Testis (tissue), 3 donors: Measurements from ENCODE around the gene MACROD2. TPM values are rescaled to one million over a fixed set of nuclear protein-coding genes. Genes with fewer than 3 reads are reported as not detected.

Experiments
- DNase-seq: peaks from one replicate; pipeline ENCODE4 v3.0.0-alpha.2; 2019
- H3K27ac ChIP-seq, 2 donors: fragments of 200-600 bp; sonication (generic); one replicate each; pipeline ENCODE4 v1.5.1; 2019
- H3K27me3 ChIP-seq: fragments of 200-600 bp; sonication (generic); one replicate; pipeline ENCODE4 v1.5.1; 2019
- H3K36me3 ChIP-seq: fragments of 200-600 bp; sonication (generic); one replicate; pipeline ENCODE4 v1.5.1; 2017; ENCODE audit warnings: low read depth; ENCODE audit errors: missing control alignments
- H3K4me1 ChIP-seq: fragments of 200-600 bp; sonication (generic); one replicate; pipeline ENCODE4 v1.5.1; 2019
- H3K4me3 ChIP-seq, 2 donors: fragments of 200-600 bp; sonication (generic); one replicate each; pipeline ENCODE4 v1.5.1; 2017 to 2019
- H3K9me3 ChIP-seq: fragments of 200-600 bp; sonication (generic); one replicate; pipeline ENCODE4 v1.5.1; 2017
- POLR2A ChIP-seq: fragments of 450-650 bp; IDR thresholded peaks from one replicate; pipeline ENCODE4 v1.6.1; 2017; ENCODE audit warnings: antibody characterized with exemption, mild to moderate bottlenecking, moderate library complexity
- WGBS, 2 donors: methylation state at CpG; one replicate each; pipeline ENCODE4 v1.1.5; 2018; 5-methylcytosine and 5-hydroxymethylcytosine counted together
- intact Hi-C: fragments of 100-400 bp; cut with DNase I; formaldehyde crosslinking; loops from one replicate; pipeline ENCODE4 v1.15.1; 2023; ENCODE audit warnings: low total_unique reads
- polyA plus RNA-seq: library from polyadenylated mRNA; stranded (reverse); fragments of 350-450 nt; fragmentation: Illumina TruSeq; extraction: RNeasy Lipid Tissue Mini Kit (QIAGEN cat#74804); gene quantifications from one replicate; pipeline ENCODE4 v1.2.3, GENCODE V29; 2014; ENCODE audit warnings: low read depth, low replicate concordance; ENCODE audit not compliant: insufficient read depth
- total RNA-seq, 2 donors: library from RNA; depleted of rRNA; stranded (reverse); fragments of >200 nt; gene quantifications; one replicate each; pipeline ENCODE4 v1.2.3, GENCODE V29; 2016
- TF ChIP-seq, protein P1 (sequence below), 3 experiments: fragments of 450-650 bp in 2 of 3; fragments of 200-600 bp in 1 of 3; sonication (generic) in 1 of 3; IDR thresholded peaks; one replicate each; pipeline ENCODE4 v1.5.1; 2016 to 2019; ENCODE audit warnings: antibody characterized with exemption in 3 of 3, mild to moderate bottlenecking in 2 of 3, moderate library complexity in 1 of 3

Gene MACROD2
- total and polyA plus RNA-seq, 3 donors from 2014 or later = 12.6 to 20.6 (median 16.8) TPM

DNA sequence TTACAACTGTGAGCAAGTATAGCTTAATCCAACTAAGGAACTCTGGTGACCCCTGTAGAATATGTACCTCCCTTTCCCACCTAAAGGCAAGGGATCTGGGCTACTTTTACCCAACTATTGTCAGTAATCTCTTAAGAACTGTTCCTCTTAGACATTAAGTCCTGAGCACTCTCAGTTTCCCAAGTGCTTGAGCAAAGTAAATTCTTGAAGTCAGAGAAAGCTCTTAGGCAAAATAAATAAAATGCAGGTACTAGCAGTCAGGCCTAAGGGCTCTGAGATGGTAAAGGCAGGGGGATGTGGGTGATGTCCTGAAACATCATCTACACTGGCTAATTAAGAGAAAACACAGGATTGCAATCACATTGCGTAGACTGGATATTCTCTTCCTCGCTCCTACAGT, 788.5 kb downstream of the MACROD2 start:
- Histone ChIP-seq H3K4me3 (no peak overlapping the region), H3K36me3 (no peaks in the 10 kb centered on the region), H3K27ac (no peak overlapping the region), H3K27me3 (no peaks in the 10 kb centered on the region), H3K9me3 (no peaks in the 10 kb centered on the region), H3K4me1 (no peaks in the 10 kb centered on the region)
- no peak for DNase-seq
- 95 to 98% methylated on average over 2 of the region's 2 CpGs for WGBS, 2 donors
- intact Hi-C loops = no loop called here
- TF ChIP-seq POLR2A = no peak
- TF ChIP-seq, protein P1, sequence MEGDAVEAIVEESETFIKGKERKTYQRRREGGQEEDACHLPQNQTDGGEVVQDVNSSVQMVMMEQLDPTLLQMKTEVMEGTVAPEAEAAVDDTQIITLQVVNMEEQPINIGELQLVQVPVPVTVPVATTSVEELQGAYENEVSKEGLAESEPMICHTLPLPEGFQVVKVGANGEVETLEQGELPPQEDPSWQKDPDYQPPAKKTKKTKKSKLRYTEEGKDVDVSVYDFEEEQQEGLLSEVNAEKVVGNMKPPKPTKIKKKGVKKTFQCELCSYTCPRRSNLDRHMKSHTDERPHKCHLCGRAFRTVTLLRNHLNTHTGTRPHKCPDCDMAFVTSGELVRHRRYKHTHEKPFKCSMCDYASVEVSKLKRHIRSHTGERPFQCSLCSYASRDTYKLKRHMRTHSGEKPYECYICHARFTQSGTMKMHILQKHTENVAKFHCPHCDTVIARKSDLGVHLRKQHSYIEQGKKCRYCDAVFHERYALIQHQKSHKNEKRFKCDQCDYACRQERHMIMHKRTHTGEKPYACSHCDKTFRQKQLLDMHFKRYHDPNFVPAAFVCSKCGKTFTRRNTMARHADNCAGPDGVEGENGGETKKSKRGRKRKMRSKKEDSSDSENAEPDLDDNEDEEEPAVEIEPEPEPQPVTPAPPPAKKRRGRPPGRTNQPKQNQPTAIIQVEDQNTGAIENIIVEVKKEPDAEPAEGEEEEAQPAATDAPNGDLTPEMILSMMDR (IDR thresholded peaks at IDR 0.05) = no peak

DNA sequence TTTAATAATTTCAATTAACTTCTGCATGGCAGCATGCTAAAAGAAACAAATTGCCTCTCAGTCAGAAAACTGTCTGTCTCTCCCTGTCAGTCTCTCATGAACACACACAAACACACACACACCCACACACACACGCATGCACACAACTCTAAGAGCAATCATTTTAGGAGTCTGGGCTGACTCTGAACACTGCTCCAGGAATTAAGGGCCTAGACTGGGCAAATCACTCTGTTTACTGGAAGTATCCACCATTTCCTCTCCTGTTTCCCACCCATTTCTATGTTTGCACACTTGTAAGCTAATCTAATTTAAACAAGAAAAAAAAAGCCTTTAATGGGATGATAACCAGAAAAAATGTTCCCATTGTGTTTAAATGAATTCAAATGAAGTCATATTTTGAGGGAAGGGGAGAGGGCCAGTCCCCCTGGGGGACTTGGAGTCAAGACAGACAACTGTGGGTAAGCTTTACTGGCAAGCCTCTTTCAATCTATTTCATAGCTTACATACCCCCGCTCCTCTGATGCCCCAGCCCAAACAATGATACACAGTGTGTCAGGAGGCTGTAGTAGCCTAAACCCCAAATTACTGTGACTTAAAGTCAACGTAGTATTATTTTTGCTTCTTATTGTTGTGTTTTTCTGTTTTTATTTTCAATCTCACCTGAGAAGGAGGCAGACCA, 789.9 kb downstream of the MACROD2 start:
- H3K27ac ChIP-seq = no peak overlapping the region
- 91 to 98% methylated on average over 3 of the region's 3 CpGs for WGBS, 2 donors
- H3K4me1 ChIP-seq = no peaks in the 10 kb centered on the region
- TF ChIP-seq POLR2A = no peak
- TF ChIP-seq, protein P1 (IDR thresholded peaks at IDR 0.05) = no peak
- H3K36me3 ChIP-seq = no peaks in the 10 kb centered on the region
- no peaks in the 10 kb centered on the region for H3K27me3 ChIP-seq
- intact Hi-C loops = no loop called here
- H3K4me3 ChIP-seq = no peak overlapping the region
- H3K9me3 ChIP-seq = no peaks in the 10 kb centered on the region
- no peak for DNase-seq

DNA sequence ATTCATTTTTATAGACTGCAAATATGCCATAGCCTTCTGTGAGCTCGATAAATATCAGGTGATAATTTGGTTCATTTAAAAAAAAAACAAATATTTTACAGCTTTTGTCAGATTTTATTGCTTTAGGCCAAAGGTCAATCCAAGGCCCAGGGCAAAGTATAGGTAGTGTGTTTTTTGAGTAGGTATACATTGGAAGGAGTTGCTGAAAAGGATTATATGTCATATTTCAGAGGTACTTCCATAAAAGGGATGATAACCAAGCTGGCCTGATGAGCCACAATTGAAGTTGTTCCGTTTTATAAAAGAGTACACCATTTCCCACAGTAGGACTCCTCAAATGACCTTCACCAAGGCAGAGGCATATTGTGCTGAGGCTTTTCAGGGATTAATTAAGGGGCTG, 794.9 kb downstream of the MACROD2 start:
- no peaks in the 10 kb centered on the region for H3K27me3 ChIP-seq
- DNase-seq = no peak
- no peaks in the 10 kb centered on the region for H3K36me3 ChIP-seq
- TF ChIP-seq POLR2A = no peak
- TF ChIP-seq, protein P1 (IDR thresholded peaks at IDR 0.05) = no peak
- intact Hi-C loops = no loop called here
- H3K27ac ChIP-seq = no peak overlapping the region
- no peaks in the 10 kb centered on the region for H3K4me1 ChIP-seq
- no peaks in the 10 kb centered on the region for H3K9me3 ChIP-seq
- WGBS, 2 donors = 85 to 89% methylated on average over 2 of the region's 2 CpGs
- H3K4me3 ChIP-seq = no peak overlapping the region

DNA sequence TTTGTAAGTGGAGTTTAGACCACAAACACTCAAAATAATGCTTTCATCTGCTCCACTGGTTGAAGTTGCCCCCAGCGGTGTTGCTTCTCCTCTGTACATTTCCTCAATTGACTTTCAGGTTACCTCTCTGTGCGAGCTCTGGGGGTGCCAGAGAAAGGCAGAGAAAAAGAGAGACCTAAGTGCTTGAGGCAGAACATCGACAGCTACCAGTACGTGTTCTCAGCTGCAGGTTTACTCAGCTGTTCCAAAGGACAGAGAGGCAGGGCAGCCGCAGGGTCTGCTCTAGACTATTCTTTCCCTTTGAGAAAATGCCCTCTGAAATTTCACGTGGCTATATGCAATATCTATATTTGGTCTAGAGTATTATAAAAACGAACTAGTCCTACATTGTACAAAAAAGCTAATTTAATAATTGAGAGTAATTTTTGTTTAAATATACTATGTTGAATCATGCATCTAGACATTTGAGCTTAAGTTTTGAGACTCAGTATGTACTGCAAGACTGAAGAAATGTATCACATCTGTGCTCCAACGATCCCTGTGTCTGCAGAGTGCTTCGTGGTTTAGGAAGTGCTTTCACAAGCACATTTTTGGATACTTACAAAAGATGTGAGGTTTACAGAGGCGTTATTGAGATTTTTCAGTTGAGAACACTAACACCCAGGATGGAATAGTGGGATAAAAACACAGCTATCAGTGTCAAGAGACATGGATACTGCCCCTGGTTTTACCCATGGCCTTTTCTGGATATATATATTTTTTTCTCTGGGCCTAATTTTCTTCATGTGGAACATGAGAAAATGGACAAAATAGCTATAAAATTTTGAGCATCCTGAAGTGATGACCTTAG, 795.7 kb downstream of the MACROD2 start:
- Histone ChIP-seq H3K9me3 (no peaks in the 10 kb centered on the region), H3K27me3 (no peaks in the 10 kb centered on the region), H3K4me3 (no peak overlapping the region), H3K27ac (no peak overlapping the region), H3K4me1 (no peaks in the 10 kb centered on the region), H3K36me3 (no peaks in the 10 kb centered on the region)
- TF ChIP-seq POLR2A = no peak
- TF ChIP-seq, protein P1 (IDR thresholded peaks at IDR 0.05) = no peak
- WGBS, 2 donors = 74 to 80% methylated on average over 10 of the region's 10 CpGs
- intact Hi-C loops = no loop called here
- DNase-seq = no peak
